AG04449 (cell line): ENCODE measurements around the gene RGS11.

ENCODE experiments used
- CTCF ChIA-PET: fragments of 350-600 bp; formaldehyde crosslinking; extraction: SDS; loops from one replicate; lab custom pipeline; 2021; ENCODE audit warnings: antibody characterized with exemption; lab: Yijun Ruan, JAX
- POLR2A ChIA-PET: fragments of 400-600, 350-600 bp; formaldehyde crosslinking; extraction: SDS; loops from one replicate; lab custom pipeline; 2020; ENCODE audit warnings: antibody characterized with exemption, inconsistent platforms; lab: Yijun Ruan, JAX
- DNase-seq: peaks from one replicate; pipeline ENCODE4 v3.0.0-alpha.2; 2010; ENCODE audit warnings: low read depth, low spot score
- H3K4me3 ChIP-seq: 2 replicates; pipeline ENCODE4 v1.5.1; 2011; ENCODE audit warnings: low read depth, mild to moderate bottlenecking, control low read depth, low read length
- CTCF ChIP-seq: IDR thresholded peaks from one replicate; pipeline ENCODE4 v1.5.1; 2011; ENCODE audit warnings: mild to moderate bottlenecking, moderate library complexity, low read length, control low read depth, inconsistent platforms; ENCODE audit not compliant: insufficient read depth; ENCODE audit errors: missing control alignments

The RGS11 gene

DNA sequence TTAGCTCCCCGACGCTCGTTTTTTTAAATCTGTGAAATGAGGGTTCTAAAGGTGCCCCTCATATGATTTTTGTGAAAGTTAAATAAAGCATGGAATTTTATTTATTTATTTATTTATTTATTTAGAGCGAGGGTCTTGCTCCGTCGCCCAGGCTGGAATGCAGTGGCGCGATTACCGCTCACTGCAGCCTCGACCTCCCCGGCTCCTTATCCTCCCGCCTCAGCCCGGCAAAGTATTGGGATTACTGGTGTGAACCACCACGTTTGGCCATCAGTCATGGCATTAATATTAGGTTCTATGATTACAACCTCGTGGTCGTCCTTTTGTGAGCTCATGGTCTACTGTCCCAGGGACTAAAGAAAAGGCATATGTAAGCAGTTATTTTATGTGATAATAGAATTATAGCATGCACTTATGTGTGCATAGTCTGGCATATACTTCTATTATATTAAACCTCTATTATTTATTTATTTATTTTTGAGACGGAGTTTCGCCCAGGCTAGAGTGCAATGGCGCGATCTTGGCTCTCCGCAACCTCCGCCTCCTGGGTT is 45.9 kb downstream of the RGS11 start:
- POLR2A ChIA-PET, result interaction anchor here (1.0 kb wide), 1 partner anchor 38 kb away, joined by 3 read pairs; no protein-coding TSS in a partner anchor
- no peak for DNase-seq
- peak overlapping the region; percentile 97 for H3K4me3 ChIP-seq
- CTCF ChIA-PET, result interaction anchor here (1.0 to 3.6 kb wide), 4 partner anchors 122 to 124 kb away, joined by 3 to 19 read pairs (median 4); no protein-coding TSS in a partner anchor
- no peak for TF ChIP-seq CTCF

DNA sequence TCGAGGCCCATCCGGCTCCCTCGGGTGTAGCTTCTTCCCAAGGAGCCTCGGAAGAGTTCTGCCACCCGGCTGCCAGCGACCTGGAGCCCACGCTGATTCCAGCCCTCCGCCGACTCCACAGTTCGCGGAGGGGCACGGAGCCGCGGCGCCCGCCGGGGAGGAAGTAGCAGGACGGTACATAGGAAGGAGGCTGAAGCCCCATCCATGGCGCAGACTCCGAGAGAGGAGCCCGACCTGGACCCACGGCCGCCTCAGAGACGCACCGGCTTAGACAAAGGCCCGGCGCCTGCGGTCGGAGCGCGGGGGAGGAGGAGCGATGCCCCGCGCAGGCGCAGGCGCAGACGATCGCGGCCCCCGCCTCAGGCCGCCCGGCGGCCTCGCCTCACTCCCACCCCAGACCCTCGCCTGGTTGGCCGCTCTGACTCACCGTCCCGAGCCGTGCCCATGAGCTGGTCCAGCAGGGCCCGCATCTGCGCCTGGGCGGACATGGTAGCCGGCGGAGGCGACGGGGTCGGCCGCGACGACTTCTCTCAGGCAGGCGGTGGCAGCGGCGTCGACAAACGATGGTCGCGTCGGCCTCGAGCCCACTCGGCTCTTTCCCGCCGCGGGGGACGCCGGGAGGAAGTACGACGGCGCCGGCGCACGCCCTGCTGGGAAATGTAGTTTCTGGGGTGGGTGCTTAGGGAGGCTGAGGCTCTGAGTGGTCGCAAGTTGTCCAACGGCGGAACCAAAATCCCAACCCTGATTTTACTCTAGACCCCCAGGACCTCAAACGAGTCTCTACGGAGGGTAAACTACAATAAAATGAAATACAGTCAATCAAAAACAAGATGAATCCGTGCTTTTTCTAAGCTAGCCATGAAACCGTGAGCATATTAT is 46.7 kb downstream of the RGS11 start, which contains the start of gene LUC7L:
TSS of gene LUC7L (minus strand) at position 598 of the 879 bp plus-strand sequence. CDS start at position 488, 110 bp downstream.
- ChIA-PET CTCF (interaction anchor here (1.0 to 3.6 kb wide), 10 partner anchors 10 to 125 kb away, joined by 3 to 19 read pairs (median 4); partner anchors contain the start of gene HBQ1), POLR2A (interaction anchor here (1.0 kb wide), 1 partner anchor 37 kb away, joined by 3 read pairs; no protein-coding TSS in a partner anchor)
- DNase-seq, result no peak
- peak within 1 kb of the TSS; percentile 97 for H3K4me3 ChIP-seq
- no peak for TF ChIP-seq CTCF

GRCh38 chr16:228151-228851 is 47.4 kb downstream of the RGS11 start:
- TF ChIP-seq CTCF, result no peak
- CTCF ChIA-PET, result interaction anchor here (0.7 to 3.6 kb wide), 11 partner anchors 9 to 131 kb away, joined by 3 to 19 read pairs (median 4); partner anchors contain the start of gene HBQ1
- peak overlapping the region; percentile 97 for H3K4me3 ChIP-seq
- POLR2A ChIA-PET, result interaction anchor here (0.9 kb wide), 1 partner anchor 21 kb away, joined by 3 read pairs; no protein-coding TSS in a partner anchor
- no peak for DNase-seq

DNA sequence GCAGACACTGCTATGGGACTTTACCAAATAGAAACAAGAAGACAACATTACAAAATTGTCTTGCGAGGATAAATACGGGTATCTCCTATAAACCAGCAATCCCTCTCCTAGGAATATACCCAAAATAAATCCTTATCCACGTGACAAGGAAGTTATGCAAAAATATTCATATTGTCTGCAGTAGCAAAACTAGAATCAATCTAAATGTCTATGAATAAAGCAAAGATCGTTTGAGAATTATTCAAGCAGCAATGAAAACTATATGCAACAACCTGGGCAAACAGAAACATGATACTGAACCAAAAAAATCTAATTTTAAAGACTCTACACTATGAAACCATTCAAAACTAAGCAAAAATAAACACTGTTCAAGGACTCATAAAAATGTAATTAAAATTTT is 55.7 kb downstream of the RGS11 start:
- POLR2A ChIA-PET, result no interaction called here

More for the DNA sequence above, 55.7 kb downstream of the RGS11 start:
- no peak for DNase-seq
- CTCF ChIA-PET, result interaction anchor here (0.9 kb wide), 1 partner anchor 38 kb away, joined by 3 read pairs; no protein-coding TSS in a partner anchor
- no peak overlapping the region for H3K4me3 ChIP-seq
- TF ChIP-seq CTCF, result no peak
